Femur (tissue), 1 donor: ENCODE results near the gene PIAS2.
"Not testable (repeated sequence)": the region's sequence is repeated elsewhere in the genome, so short reads cannot be mapped to it uniquely, and the experiment has no call there.

Experiments
- DNase-seq: peaks from one replicate; pipeline ENCODE4 v3.0.0-alpha.2; 2017

The PIAS2 gene

GRCh38 chr18:46903406-46903805 is 13.9 kb downstream of the PIAS2 start:
- no peak for DNase-seq

GRCh38 chr18:46899274-46899948 is 17.9 kb downstream of the PIAS2 start:
- no peak for DNase-seq

GRCh38 chr18:46894124-46894523 is 23.2 kb downstream of the PIAS2 start:
- no peak for DNase-seq

GRCh38 chr18:46893360-46893759 is 23.9 kb downstream of the PIAS2 start:
- DNase-seq = no peak

DNA sequence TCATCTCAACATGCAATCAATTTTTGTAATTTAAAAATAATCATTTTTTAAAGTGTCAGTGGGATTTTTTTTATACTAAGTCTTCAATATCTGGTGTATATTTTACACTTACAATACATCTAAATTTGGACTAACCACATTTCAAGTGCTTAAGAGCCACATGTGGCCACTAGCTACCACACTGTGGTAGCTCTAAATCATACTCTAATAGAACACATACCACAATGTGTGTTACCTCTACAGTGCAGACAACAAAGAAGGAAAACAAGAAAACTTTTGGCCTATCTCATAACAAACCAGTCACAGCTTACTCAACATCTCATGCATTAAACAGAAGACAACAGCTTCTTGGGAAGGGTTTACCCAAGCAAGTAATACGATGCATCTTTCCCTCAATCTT is 24.5 kb downstream of the PIAS2 start:
- DNase-seq = no peak

GRCh38 chr18:46891742-46892214 is 25.5 kb downstream of the PIAS2 start:
- DNase-seq = no peak

- DNase-seq = no peak
These were observed 28.3 kb downstream of the PIAS2 start for GRCh38 chr18:46888965-46889364.

GRCh38 chr18:46886893-46887292 is 30.4 kb downstream of the PIAS2 start:
- DNase-seq = no peak

- DNase-seq = no peak
These were observed 34.1 kb downstream of the PIAS2 start for GRCh38 chr18:46883180-46883579.

GRCh38 chr18:46877329-46877987 is 39.8 kb downstream of the PIAS2 start:
- no peak for DNase-seq

GRCh38 chr18:46868169-46868921 is 49.0 kb downstream of the PIAS2 start:
- DNase-seq = no peak

DNA sequence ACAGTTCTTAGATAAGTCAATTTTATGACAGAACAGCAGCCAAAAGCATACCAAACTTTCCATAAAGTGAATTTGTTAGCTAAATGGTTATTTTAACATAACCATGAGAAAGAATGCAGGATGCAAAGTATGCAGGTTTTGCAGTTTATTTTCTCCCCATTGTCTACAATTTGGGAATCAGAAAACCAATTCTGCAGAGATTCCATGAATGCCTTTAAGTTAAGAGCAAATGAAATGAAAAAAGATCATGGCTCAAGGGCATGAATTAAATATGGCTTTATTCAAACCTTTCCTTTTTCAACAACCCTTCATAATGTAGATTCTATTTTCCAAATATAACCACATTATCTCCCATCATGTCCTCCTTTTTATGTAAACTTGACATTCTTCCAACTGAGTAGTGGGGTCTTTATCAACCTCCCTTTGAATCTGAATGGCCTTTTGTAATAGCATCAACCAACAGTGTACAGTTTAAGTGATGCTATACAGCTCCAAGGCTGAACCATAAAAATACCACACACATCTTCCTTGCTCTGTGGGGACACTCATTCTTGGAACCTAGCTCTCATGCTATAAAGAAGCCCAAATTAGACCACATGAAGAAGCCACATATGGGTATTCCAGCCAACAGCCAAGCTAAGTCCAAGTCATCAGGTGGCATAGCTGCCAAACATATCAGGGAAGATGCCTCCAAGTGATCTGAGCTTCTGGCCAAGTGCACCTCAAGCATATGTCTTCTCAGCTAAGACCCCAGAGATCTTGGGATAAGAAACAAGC is 49.8 kb downstream of the PIAS2 start:
- no peak for DNase-seq

GRCh38 chr18:46866523-46866922 is 50.8 kb downstream of the PIAS2 start:
- DNase-seq = no peak

GRCh38 chr18:46865245-46865644 is 52.1 kb downstream of the PIAS2 start:
- not testable (repeated sequence) for DNase-seq

DNA sequence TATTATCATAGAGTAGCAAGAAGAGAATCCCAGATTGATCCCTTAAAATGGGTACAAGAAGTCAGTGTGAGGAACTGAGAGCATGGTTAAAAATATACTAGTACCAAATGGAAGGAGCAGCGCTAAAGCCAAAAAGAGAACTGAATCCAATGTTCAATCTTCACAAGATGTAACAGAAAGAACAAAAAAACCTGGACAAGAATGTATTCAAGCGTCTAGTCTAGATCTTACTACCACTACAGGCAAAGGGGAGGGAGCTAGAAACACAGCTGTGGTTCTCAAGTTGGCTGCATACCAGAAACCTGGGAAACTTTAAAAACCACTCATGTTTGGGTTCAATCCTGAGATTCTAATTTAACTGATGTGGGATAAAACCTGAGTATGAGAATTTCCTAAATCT is 57.5 kb downstream of the PIAS2 start:
- DNase-seq = no peak

DNA sequence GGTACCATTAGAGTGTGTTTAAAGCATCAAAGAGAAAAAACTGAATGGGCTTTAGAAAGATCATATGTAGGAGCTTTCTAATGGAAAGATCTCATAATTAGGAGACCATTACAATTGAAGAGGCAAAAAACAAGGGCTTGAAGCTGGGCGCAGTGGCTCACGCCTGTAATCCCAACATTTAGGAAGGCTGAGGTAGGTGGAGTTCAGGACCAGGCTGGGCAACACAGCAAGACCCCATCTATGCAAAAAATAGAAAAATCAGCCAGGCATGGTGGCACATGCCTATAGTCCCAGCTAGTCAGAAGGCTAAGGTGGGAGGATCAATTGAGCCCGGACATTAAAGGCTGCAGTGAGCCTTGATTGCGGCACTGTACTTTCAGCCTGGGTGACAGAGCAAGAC is 59.0 kb downstream of the PIAS2 start:
- DNase-seq = no peak

DNA sequence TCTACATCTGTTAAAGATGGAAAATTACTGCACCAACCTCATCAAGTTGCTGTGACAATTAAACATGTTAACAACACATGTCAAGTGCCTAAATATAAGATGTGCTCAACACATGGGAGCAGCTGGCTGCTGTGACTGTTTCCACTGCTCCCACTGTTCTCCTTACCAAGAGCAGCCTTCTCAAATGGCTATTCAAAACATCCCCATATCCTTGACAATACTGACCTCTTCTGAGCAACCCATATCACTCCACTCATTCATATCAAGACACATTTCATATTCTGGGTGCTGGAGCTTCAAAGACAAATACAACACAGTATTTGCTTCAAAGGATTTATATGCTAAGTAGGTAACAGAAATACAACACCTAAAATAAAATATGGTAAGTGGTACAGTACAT is 60.3 kb downstream of the PIAS2 start:
- DNase-seq = no peak

- DNase-seq = no peak
These were observed 68.3 kb downstream of the PIAS2 start for GRCh38 chr18:46849007-46849406.

DNA sequence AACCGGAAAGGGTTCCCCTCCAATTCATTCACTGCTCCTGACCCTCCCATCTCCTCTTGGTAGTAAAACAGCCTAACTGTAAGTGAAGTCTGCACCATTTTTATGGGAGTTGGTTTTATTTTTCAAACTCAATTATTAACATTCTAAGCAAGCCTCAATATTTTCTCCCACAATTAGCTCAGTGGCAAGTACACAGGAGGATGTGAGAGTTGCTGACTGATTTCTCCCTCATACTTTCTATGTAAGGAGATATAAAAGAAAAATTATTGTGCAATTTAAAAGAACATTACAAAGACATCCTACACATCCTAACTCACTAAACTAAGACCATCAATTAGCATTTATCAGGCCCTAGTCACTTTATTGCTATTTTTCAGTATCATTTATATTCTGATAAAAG is 73.9 kb downstream of the PIAS2 start:
- DNase-seq = no peak

DNA sequence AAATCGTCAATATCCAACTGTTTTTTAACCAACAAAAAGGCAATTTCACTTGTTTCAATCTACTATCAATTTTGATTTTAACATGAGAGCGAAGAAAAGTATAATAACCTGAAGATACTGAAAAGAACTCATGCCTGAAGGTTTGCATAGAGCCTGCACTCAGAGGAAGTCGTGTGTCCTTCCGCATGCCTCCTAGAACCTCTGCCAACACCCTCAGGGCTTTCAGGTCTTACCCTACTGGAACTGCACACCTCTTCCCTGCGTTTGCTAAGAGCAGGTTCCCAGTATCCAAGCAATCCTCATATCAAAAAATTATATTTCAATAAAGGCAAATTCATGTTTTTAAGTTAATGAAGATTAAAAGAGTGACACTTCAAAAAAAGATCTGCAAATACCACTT is 74.7 kb downstream of the PIAS2 start:
- DNase-seq = no peak

DNA sequence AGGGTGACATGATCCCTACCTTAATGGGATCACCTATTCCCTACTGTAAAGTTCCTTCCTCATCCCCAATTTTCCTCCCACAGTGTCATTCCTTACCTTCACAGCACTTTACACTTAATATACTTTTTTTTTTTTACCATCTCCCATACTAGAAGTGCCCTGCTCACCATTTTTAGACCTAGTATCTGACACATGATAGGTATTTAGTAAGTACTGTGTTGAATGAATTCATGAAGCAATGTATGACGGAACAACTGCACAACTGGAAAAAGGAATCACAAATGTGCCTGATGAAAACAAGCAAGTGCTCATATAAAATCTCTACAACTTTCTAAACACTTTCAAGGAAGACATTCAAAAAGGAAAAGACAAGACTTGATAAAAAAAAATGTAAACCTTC is 83.4 kb downstream of the PIAS2 start:
- DNase-seq = no peak

- DNase-seq = no peak
These were observed 84.5 kb downstream of the PIAS2 start for GRCh38 chr18:46832849-46833248.

- not testable (repeated sequence) for DNase-seq
These were observed 84.9 kb downstream of the PIAS2 start for GRCh38 chr18:46832422-46832821.
